Effector memory CD8-positive, alpha-beta T cell (primary cell): ENCODE data around the gene GSTA3.
"Not testable (repeated sequence)": the region's sequence is repeated elsewhere in the genome, so short reads cannot be mapped to it uniquely, and the experiment has no call there.

Experiments used
- ATAC-seq: fragments of 150-1000 bp; cut with Tn5 transposase; replicated peaks from 2 replicates; pipeline ENCODE4 v1.10.0; 2021; ENCODE audit warnings: mild to moderate bottlenecking, moderate library complexity
- DNase-seq, 3 experiments: peaks; one replicate each; pipeline ENCODE4 v3.0.0; 2021
- H3K27ac Mint-ChIP-seq, 2 donors: one replicate each; pipeline ENCODE4 v1.8.0; 2022; ENCODE audit warnings: mild to moderate bottlenecking in 2 of 2, mixed read lengths in 2 of 2, moderate library complexity in 2 of 2
- H3K27me3 Mint-ChIP-seq, 2 donors: one replicate each; pipeline ENCODE4 v1.8.0; 2022; ENCODE audit warnings: mixed read lengths in 2 of 2
- H3K36me3 Mint-ChIP-seq: one replicate; pipeline ENCODE4 v1.8.0; 2022; ENCODE audit warnings: mild to moderate bottlenecking, moderate library complexity, mixed read lengths; ENCODE audit not compliant: insufficient read depth
- H3K4me1 Mint-ChIP-seq, 2 donors: one replicate each; pipeline ENCODE4 v1.8.0; 2022; ENCODE audit warnings: low read depth in 2 of 2, mixed read lengths in 2 of 2
- H3K4me3 Mint-ChIP-seq, 2 donors: one replicate each; pipeline ENCODE4 v1.8.0; 2022; ENCODE audit warnings: mild to moderate bottlenecking in 2 of 2, mixed read lengths in 2 of 2, moderate library complexity in 2 of 2
- H3K9me3 Mint-ChIP-seq, 2 donors: one replicate each; pipeline ENCODE4 v1.8.0; 2022; ENCODE audit warnings: mixed read lengths in 2 of 2

The GSTA3 gene

GRCh38 chr6:52900536-52900935, 9.0 kb downstream of the GSTA3 start:
- no peak overlapping the region for H3K27ac Mint-ChIP-seq
- peaks cover 35 to 41% of the 10 kb centered on the region in 2 donors for H3K27me3 Mint-ChIP-seq
- H3K4me3 Mint-ChIP-seq: no peak overlapping the region
- no peaks in the 10 kb centered on the region for H3K36me3 Mint-ChIP-seq
- H3K9me3 Mint-ChIP-seq: no peaks in the 10 kb centered on the region
- no peaks in the 10 kb centered on the region for H3K4me1 Mint-ChIP-seq
- DNase-seq (no peak), ATAC-seq (no peak)

GRCh38 chr6:52895790-52896189, 13.7 kb downstream of the GSTA3 start:
- not testable (repeated sequence) for DNase-seq, H3K27ac Mint-ChIP-seq, H3K4me1 Mint-ChIP-seq, ATAC-seq, H3K4me3 Mint-ChIP-seq, H3K36me3 Mint-ChIP-seq, H3K9me3 Mint-ChIP-seq
- H3K27me3 Mint-ChIP-seq: peaks cover 15 to 26% of the 10 kb centered on the region in 2 donors

DNA sequence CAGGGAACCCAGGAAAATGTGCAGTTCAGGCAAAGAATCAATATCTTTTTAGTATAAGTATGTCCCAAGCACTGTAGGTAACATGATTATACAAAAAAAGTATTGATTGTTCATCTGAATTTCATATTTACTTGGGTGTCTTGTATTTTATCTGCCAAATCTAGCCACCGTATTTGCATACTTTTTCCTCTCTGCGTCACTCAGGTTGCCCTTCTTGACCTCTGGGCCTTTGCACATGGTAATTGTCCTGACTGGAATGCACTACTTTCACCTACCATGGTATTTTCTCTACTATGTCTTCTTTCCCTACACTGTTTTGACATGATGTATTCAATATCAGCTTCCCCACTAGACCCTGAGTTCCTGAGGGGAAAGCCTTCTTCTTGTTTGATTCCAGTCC, 15.2 kb downstream of the GSTA3 start:
- Mint-ChIP-seq H3K4me3 (no peak overlapping the region), H3K27ac (no peak overlapping the region), H3K4me1 (no peaks in the 10 kb centered on the region), H3K27me3 (peaks cover 18 to 26% of the 10 kb centered on the region in 2 donors), H3K9me3 (no peaks in the 10 kb centered on the region), H3K36me3 (no peaks in the 10 kb centered on the region)
- ATAC-seq (no peak), DNase-seq (no peak)

DNA sequence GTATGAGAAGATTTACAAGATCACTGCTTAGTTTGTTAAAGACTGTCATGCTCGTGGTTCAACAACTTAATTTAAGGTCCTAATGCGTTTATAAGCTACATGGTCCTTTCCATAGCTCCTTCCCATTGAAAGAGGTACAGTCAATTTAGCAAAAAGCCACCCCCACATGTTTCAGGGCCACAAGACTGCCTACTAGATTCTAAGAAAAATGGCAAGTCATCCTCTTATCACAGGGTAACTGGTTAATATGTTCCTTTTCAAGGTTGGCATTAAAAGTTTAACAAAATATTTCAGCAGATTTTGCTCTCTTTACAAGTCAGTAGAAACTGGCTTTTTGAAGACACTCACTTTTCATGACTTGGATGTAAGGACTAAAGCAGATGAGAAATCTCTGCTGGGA, 15.7 kb downstream of the GSTA3 start:
- no peaks in the 10 kb centered on the region for H3K36me3 Mint-ChIP-seq
- no peaks in the 10 kb centered on the region for H3K9me3 Mint-ChIP-seq
- no peak overlapping the region for H3K27ac Mint-ChIP-seq

DNA sequence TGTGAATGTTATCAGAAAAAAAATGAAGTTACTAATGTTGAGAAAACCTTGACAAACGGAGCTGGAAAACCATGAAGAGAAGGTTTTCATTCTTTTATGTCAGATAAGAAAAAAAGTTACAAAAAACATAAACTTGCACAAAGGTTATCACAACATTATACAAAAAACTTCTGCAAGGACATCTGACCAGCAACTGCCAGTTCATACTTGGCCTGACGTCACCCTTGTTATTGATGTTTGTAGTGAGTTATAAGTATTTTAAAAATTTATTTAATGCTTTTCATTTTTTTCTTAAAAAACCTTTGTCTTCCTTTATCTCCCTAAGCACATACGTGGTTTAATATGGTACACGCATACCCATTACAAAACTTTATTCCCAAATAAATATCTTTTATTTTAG, 16.3 kb downstream of the GSTA3 start:
- no peak overlapping the region for H3K27ac Mint-ChIP-seq
- peaks cover 18 to 19% of the 10 kb centered on the region in 2 donors for H3K27me3 Mint-ChIP-seq
- DNase-seq (no peak), ATAC-seq (no peak)
- no peaks in the 10 kb centered on the region for H3K36me3 Mint-ChIP-seq
- H3K4me3 Mint-ChIP-seq: no peak overlapping the region
- H3K9me3 Mint-ChIP-seq: no peaks in the 10 kb centered on the region
- no peaks in the 10 kb centered on the region for H3K4me1 Mint-ChIP-seq

More for the DNA sequence above, 15.7 kb downstream of the GSTA3 start:
- H3K4me3 Mint-ChIP-seq: no peak overlapping the region
- H3K27me3 Mint-ChIP-seq: peaks cover 18 to 21% of the 10 kb centered on the region in 2 donors
- no peaks in the 10 kb centered on the region for H3K4me1 Mint-ChIP-seq
- DNase-seq: no peak
- no peak for ATAC-seq

GRCh38 chr6:52890018-52890417, 19.5 kb downstream of the GSTA3 start:
- no peak overlapping the region for H3K27ac Mint-ChIP-seq
- peaks cover 9 to 19% of the 10 kb centered on the region in 2 donors for H3K27me3 Mint-ChIP-seq
- DNase-seq: no peak
- no peaks in the 10 kb centered on the region for H3K9me3 Mint-ChIP-seq
- H3K36me3 Mint-ChIP-seq: no peaks in the 10 kb centered on the region
- ATAC-seq: no peak
- H3K4me1 Mint-ChIP-seq: no peaks in the 10 kb centered on the region
- no peak overlapping the region for H3K4me3 Mint-ChIP-seq

DNA sequence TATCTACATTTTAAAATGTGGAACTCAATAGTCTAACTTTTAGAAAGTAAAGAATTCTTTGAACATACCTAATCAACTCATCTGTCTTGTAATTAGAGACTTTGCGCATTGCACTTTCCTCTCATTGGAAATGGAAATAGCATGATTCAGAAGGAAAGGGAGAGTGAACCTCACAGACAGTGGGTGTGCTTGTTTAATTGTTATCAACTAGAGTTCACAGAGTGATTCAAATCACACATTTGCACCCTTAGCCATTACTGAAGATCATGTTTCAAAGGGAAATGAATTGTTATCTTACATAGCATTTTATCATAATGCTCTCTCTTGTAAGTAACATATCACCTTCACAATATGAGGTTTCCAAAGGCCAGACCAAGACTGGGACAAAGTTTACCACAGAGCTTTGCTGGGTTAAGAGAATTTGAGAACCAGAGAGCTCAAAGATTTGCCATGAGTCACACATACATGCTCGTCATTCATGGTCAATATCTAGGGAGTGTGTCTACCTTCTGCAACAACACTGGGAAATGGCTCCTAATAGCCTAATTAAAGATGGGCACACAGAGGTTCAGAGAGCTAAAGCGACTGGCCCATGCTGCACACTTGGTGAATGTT, 21.5 kb downstream of the GSTA3 start:
- ATAC-seq: no peak
- Mint-ChIP-seq H3K27ac (no peak overlapping the region), H3K4me1 (no peaks in the 10 kb centered on the region), H3K36me3 (no peaks in the 10 kb centered on the region), H3K27me3 (peaks cover 9 to 19% of the 10 kb centered on the region in 2 donors), H3K9me3 (no peaks in the 10 kb centered on the region), H3K4me3 (no peak overlapping the region)
- DNase-seq: no peak

- H3K4me3 Mint-ChIP-seq: peak overlapping the region; percentile 81 to 82
- peak; percentile 99 for ATAC-seq
- peak overlapping the region in 1 of 2 donors; percentile 38 for H3K27ac Mint-ChIP-seq
- no peaks in the 10 kb centered on the region for H3K9me3 Mint-ChIP-seq
- H3K27me3 Mint-ChIP-seq: no peaks in the 10 kb centered on the region
- peaks cover 0 to 8% of the 10 kb centered on the region in 2 donors for H3K4me1 Mint-ChIP-seq
- no peaks in the 10 kb centered on the region for H3K36me3 Mint-ChIP-seq
- DNase-seq: peak; percentile 57 to 66 (median 58)
Observed at GRCh38 chr6:52881996-52882841, 27.3 kb downstream of the GSTA3 start.

DNA sequence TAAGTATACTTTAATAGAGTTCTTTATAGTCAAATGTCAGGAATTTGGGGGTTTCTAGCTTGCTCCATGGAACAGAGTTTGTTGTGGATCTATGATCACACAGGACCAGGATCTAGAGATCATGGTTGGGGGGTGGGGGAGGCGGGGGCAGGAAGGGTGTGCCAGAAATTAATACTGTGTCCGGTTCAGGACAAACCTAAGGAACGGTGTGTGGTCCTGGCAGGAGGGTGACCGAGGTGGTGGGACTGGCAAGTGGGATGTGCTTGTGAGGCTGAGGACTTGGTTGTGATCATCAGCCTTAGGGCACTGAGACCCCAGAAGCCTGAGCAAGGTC, 27.9 kb downstream of the GSTA3 start:
- peak overlapping the region in 1 of 2 donors; percentile 38 for H3K27ac Mint-ChIP-seq
- no peaks in the 10 kb centered on the region for H3K27me3 Mint-ChIP-seq
- peak overlapping the region; percentile 81 to 82 for H3K4me3 Mint-ChIP-seq
- ATAC-seq (no peak), DNase-seq (no peak)
- H3K4me1 Mint-ChIP-seq: peaks cover 0 to 8% of the 10 kb centered on the region in 2 donors
- no peaks in the 10 kb centered on the region for H3K36me3 Mint-ChIP-seq
- no peaks in the 10 kb centered on the region for H3K9me3 Mint-ChIP-seq

DNA sequence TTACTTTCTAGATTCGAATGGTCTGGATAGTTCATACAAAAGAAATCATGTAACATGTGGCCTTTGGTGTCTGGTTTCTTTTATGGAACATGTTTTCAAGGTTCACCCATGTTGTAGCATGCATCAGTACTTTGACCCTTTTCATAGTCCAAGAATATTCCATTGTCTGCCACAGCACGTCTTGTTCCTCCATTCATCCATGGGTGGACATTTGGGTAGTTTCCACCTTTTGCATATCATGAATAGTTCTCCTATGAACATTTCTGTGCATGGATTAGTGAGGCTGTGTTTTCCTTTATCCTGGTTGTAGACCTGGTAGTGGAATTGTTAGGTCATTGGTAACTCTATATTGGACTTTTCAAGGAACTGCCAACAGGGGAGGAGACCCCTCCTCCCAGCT, 31.7 kb downstream of the GSTA3 start:
- ATAC-seq: no peak
- Mint-ChIP-seq H3K36me3 (no peaks in the 10 kb centered on the region), H3K27ac (no peak overlapping the region), H3K4me3 (no peak overlapping the region), H3K4me1 (peaks cover 0 to 8% of the 10 kb centered on the region in 2 donors), H3K9me3 (no peaks in the 10 kb centered on the region), H3K27me3 (peaks cover 14 to 15% of the 10 kb centered on the region in 2 donors)
- DNase-seq: no peak

- H3K9me3 Mint-ChIP-seq: no peaks in the 10 kb centered on the region
- no peaks in the 10 kb centered on the region for H3K36me3 Mint-ChIP-seq
- H3K27ac Mint-ChIP-seq: no peak overlapping the region
- H3K4me1 Mint-ChIP-seq: peaks cover 0 to 7% of the 10 kb centered on the region in 2 donors
- ATAC-seq (no peak), DNase-seq (no peak)
- no peak overlapping the region for H3K4me3 Mint-ChIP-seq
- peaks cover 14 to 15% of the 10 kb centered on the region in 2 donors for H3K27me3 Mint-ChIP-seq
Observed at GRCh38 chr6:52877168-52877567, 32.3 kb downstream of the GSTA3 start.

- Mint-ChIP-seq H3K27me3 (peaks cover 15 to 23% of the 10 kb centered on the region in 2 donors), H3K27ac (no peak overlapping the region), H3K36me3 (no peaks in the 10 kb centered on the region), H3K4me1 (no peaks in the 10 kb centered on the region), H3K4me3 (no peak overlapping the region), H3K9me3 (no peaks in the 10 kb centered on the region)
- DNase-seq (no peak), ATAC-seq (no peak)
Observed at GRCh38 chr6:52876056-52876787, 33.3 kb downstream of the GSTA3 start.

GRCh38 chr6:52872031-52872430, 37.5 kb downstream of the GSTA3 start:
- H3K9me3 Mint-ChIP-seq: no peaks in the 10 kb centered on the region
- no peaks in the 10 kb centered on the region for H3K4me1 Mint-ChIP-seq
- H3K27me3 Mint-ChIP-seq: peaks cover 15 to 29% of the 10 kb centered on the region in 2 donors
- H3K36me3 Mint-ChIP-seq: no peaks in the 10 kb centered on the region
- H3K27ac Mint-ChIP-seq: no peak overlapping the region
- H3K4me3 Mint-ChIP-seq: no peak overlapping the region
- ATAC-seq (no peak), DNase-seq (no peak)
